CD14-positive monocyte (primary cell): ENCODE measurements around the gene KRT13. TPM values are rescaled to one million over a fixed set of nuclear protein-coding genes. Genes with fewer than 3 reads are reported as not detected.

Experiments used
- DNase-seq, 3 donors: peaks; one replicate each; pipeline ENCODE4 v3.0.0-alpha.2; 2011 to 2022
- H2AFZ ChIP-seq: 2 replicates; pipeline ENCODE4 v1.6.0; 2012; ENCODE audit warnings: mild to moderate bottlenecking, low read depth, low read length, inconsistent platforms; ENCODE audit not compliant: insufficient read depth, poor library complexity, severe bottlenecking
- H3K27ac ChIP-seq, 2 donors: 1 replicate in 1 of 2; 2 replicates in 1 of 2; pipeline ENCODE4 v1.5.1; 2012 to 2013; ENCODE audit warnings: low read length in 2 of 2, control low read depth in 1 of 2, inconsistent platforms in 1 of 2, low read depth in 1 of 2, mild to moderate bottlenecking in 1 of 2
- H3K27me3 ChIP-seq, 2 donors: one replicate each; pipeline versions ENCODE4 v1.6.0 to v1.6.1; 2011 to 2013; ENCODE audit warnings: low read length in 2 of 2; ENCODE audit not compliant: control insufficient read depth in 2 of 2, insufficient read depth in 2 of 2
- H3K36me3 ChIP-seq, 2 donors: replicated peaks in 1 of 2; 1 replicate in 1 of 2; 2 replicates in 1 of 2; pipeline versions ENCODE4 v1.5.1 to v1.6.1; 2012 to 2013; ENCODE audit warnings: low read length in 2 of 2, control low read depth in 1 of 2, inconsistent platforms in 1 of 2, mild to moderate bottlenecking in 1 of 2; ENCODE audit not compliant: insufficient read depth in 2 of 2, control insufficient read depth in 1 of 2
- H3K4me1 ChIP-seq, 2 donors: 1 replicate in 1 of 2; 2 replicates in 1 of 2; pipeline versions ENCODE4 v1.5.1 to v1.6.1; 2012 to 2013; ENCODE audit warnings: low read length in 2 of 2, control low read depth in 1 of 2, inconsistent platforms in 1 of 2, mild to moderate bottlenecking in 1 of 2, moderate library complexity in 1 of 2; ENCODE audit not compliant: insufficient read depth in 2 of 2, control insufficient read depth in 1 of 2
- H3K4me2 ChIP-seq: replicated peaks from 2 replicates; pipeline ENCODE3; 2012; ENCODE audit warnings: low read length, moderate library complexity, mild to moderate bottlenecking; ENCODE audit not compliant: poor library complexity, severe bottlenecking; ENCODE audit errors: extremely low read depth
- H3K4me3 ChIP-seq, 3 experiments: fragments of 200-600 bp in 1 of 3; sonication (generic) in 1 of 3; replicated peaks in 1 of 3; 1 replicate in 2 of 3; 2 replicates in 1 of 3; pipeline ENCODE4 v1.5.1; 2011 to 2013; ENCODE audit warnings: low read length in 3 of 3, mild to moderate bottlenecking in 3 of 3, control low read depth in 2 of 3, low read depth in 2 of 3, inconsistent platforms in 1 of 3, moderate library complexity in 1 of 3
- H3K79me2 ChIP-seq: 2 replicates; pipeline ENCODE4 v1.6.0; 2012; ENCODE audit warnings: mild to moderate bottlenecking, control low read depth, inconsistent platforms, low read length, moderate library complexity; ENCODE audit not compliant: insufficient read depth
- H3K9ac ChIP-seq: 2 replicates; pipeline ENCODE4 v1.6.0; 2017; ENCODE audit warnings: low read length, mild to moderate bottlenecking; ENCODE audit not compliant: insufficient read depth, poor library complexity, severe bottlenecking
- H3K9me3 ChIP-seq, 2 donors: replicated peaks in 1 of 2; 1 replicate in 1 of 2; 2 replicates in 1 of 2; pipeline versions ENCODE4 v1.5.1 to v1.6.1; 2012 to 2013; ENCODE audit warnings: low read length in 2 of 2, control low read depth in 1 of 2; ENCODE audit not compliant: control insufficient read depth in 1 of 2, insufficient read depth in 1 of 2
- H4K20me1 ChIP-seq: 2 replicates; pipeline ENCODE4 v1.6.0; 2012; ENCODE audit warnings: mild to moderate bottlenecking, low read length, control low read depth, moderate library complexity; ENCODE audit not compliant: insufficient read depth
- H3K27ac Mint-ChIP-seq, 7 donors: one replicate each; pipeline ENCODE4 v1.8.0; 2020; ENCODE audit warnings: mild to moderate bottlenecking in 7 of 7, mixed read lengths in 7 of 7, moderate library complexity in 6 of 7, inconsistent platforms in 2 of 7
- H3K27me3 Mint-ChIP-seq, 3 donors: one replicate each; pipeline ENCODE4 v1.8.0; 2021 to 2022; ENCODE audit warnings: low read depth in 3 of 3, mild to moderate bottlenecking in 3 of 3, mixed read lengths in 3 of 3, moderate library complexity in 3 of 3, inconsistent platforms in 1 of 3
- H3K36me3 Mint-ChIP-seq, 2 donors: one replicate each; pipeline ENCODE4 v1.8.0; 2020; ENCODE audit warnings: mixed read lengths in 2 of 2, inconsistent platforms in 1 of 2, mild to moderate bottlenecking in 1 of 2
- H3K4me1 Mint-ChIP-seq: one replicate; pipeline ENCODE4 v1.8.0; 2020; ENCODE audit warnings: mild to moderate bottlenecking, mixed read lengths
- H3K4me3 Mint-ChIP-seq, 2 donors: one replicate each; pipeline ENCODE4 v1.8.0; 2020; ENCODE audit warnings: mild to moderate bottlenecking in 2 of 2, mixed read lengths in 2 of 2, moderate library complexity in 1 of 2
- H3K9me3 Mint-ChIP-seq, 7 donors: one replicate each; pipeline ENCODE4 v1.8.0; 2020 to 2022; ENCODE audit warnings: mixed read lengths in 7 of 7, mild to moderate bottlenecking in 6 of 7, moderate library complexity in 6 of 7, inconsistent platforms in 2 of 7
- WGBS: methylation state at CpG from one replicate; pipeline ENCODE4 v1.1.5; 2013; ENCODE audit warnings: missing lambda C conversion rate; ENCODE audit not compliant: insufficient coverage; 5-methylcytosine and 5-hydroxymethylcytosine counted together
- intact Hi-C, 2 donors: fragments of 100-400 bp; cut with micrococcal nuclease; formaldehyde crosslinking; loops; one replicate each; pipeline versions ENCODE4 v1.15.0 to v1.15.1; 2023
- polyA plus RNA-seq, 3 donors: library from polyadenylated mRNA; depleted of rRNA in 1 of 3; unstranded in 2 of 3; stranded (reverse) in 1 of 3; fragments of 300-500 nt in 2 of 3; fragments of >200 nt in 1 of 3; fragmentation: Illumina TruSeq in 2 of 3; gene quantifications; 1 replicate in 2 of 3; 2 replicates in 1 of 3; pipeline ENCODE4 v1.2.3, GENCODE V29; 2012 to 2021
- TF ChIP-seq, protein P1 (sequence below): fragments of 200-600 bp; IDR thresholded peaks from one replicate; pipeline ENCODE4 v1.8.0; 2022; ENCODE audit warnings: antibody characterized with exemption, mild to moderate bottlenecking

The KRT13 gene
- polyA plus RNA-seq, 3 donors: not detected

DNA sequence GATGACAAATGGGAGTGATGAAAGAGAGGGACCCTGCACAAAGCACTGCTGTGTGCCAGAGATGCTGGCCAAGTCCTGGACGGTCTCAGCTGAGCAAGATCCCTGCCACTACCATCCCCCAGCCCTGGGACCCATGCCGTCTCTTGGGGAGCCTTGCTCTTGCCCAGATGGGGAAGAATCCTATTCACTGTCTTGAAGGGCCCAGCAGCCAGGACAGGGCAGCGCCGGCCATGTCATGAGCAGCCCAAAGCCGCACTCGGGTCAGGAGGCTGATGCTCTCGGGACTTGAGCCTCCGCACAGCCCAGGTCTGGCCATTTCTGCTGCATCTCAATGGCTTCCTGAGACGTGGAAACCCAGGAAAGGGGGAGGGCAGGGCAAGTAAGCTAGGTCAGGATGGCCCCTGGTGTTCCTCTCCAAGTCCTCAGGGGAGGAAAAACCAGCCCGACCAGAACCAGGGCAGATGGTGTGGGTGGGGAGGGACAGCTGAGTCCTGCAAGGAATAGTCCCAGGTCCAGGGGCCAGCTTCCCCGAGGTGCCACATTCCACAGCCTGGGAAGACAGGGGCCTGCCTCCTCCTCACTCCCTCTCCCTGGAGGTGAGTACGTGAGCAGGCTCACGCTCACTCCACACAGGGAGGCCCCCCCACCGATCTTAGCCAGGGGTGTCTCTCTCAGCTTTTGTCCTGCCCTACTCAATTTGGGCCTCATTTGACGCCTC lies 30.5 kb upstream of the KRT13 start:
- 77% methylated on average over 13 of the region's 15 CpGs for WGBS
- Histone ChIP-seq H4K20me1 (no peaks in the 10 kb centered on the region), H2AFZ (no peak overlapping the region), H3K9me3 (no peaks in the 10 kb centered on the region), H3K4me2 (no peak overlapping the region), H3K36me3 (no peaks in the 10 kb centered on the region), H3K27ac (no peak overlapping the region), H3K79me2 (no peaks in the 10 kb centered on the region), H3K27me3 (peaks cover 3 to 14% of the 10 kb centered on the region in 2 donors), H3K4me3 (no peak overlapping the region), H3K9ac (no peak overlapping the region), H3K4me1 (no peaks in the 10 kb centered on the region)
- Mint-ChIP-seq H3K27ac (no peak overlapping the region), H3K27me3 (peaks cover 20 to 50% (median 34%) of the 10 kb centered on the region in 3 donors), H3K4me3 (no peak overlapping the region), H3K9me3 (peaks cover 0 to 2% (median 0%) of the 10 kb centered on the region in 7 donors), H3K36me3 (no peaks in the 10 kb centered on the region), H3K4me1 (no peaks in the 10 kb centered on the region)
- DNase-seq: no peak
- intact Hi-C loops: no loop called here
- TF ChIP-seq, protein P1, sequence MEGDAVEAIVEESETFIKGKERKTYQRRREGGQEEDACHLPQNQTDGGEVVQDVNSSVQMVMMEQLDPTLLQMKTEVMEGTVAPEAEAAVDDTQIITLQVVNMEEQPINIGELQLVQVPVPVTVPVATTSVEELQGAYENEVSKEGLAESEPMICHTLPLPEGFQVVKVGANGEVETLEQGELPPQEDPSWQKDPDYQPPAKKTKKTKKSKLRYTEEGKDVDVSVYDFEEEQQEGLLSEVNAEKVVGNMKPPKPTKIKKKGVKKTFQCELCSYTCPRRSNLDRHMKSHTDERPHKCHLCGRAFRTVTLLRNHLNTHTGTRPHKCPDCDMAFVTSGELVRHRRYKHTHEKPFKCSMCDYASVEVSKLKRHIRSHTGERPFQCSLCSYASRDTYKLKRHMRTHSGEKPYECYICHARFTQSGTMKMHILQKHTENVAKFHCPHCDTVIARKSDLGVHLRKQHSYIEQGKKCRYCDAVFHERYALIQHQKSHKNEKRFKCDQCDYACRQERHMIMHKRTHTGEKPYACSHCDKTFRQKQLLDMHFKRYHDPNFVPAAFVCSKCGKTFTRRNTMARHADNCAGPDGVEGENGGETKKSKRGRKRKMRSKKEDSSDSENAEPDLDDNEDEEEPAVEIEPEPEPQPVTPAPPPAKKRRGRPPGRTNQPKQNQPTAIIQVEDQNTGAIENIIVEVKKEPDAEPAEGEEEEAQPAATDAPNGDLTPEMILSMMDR: no peak

DNA sequence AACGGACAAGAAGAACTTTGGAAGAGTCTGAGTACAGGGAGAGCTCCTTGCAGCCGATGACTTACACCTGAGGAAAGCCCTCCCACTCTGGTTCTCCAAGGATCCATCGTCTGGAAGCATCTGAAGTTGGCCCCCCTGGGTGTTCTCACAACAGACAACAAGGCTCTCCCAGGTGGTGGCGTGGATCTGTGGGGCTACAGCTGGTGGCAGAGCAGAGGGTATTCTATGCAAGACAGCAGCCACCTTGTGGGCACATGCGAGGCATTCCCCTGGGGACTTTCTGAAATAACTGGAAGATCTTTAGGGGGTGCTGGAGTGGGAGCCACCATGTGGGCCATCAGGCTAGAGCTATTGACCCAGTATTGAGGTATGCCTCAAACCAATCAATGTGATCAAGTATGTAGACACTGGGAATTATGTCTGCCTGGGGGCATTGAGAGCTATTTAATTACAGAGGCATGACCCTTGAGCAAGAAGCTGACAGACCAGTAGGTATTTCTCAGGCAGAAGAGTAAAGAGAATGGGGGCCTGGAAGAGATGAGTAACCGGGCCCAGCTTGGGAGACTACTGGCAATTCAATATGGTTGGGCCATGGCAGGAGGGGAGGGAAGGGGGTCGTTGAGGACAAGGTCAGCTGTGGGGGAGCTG lies 29.6 kb upstream of the KRT13 start:
- Histone ChIP-seq H3K4me2 (no peak overlapping the region), H3K9ac (no peak overlapping the region), H4K20me1 (no peaks in the 10 kb centered on the region), H3K9me3 (no peaks in the 10 kb centered on the region), H3K4me3 (no peak overlapping the region), H3K27me3 (peaks cover 10 to 23% of the 10 kb centered on the region in 2 donors), H3K79me2 (no peaks in the 10 kb centered on the region), H3K27ac (no peak overlapping the region), H2AFZ (no peak overlapping the region), H3K36me3 (no peaks in the 10 kb centered on the region), H3K4me1 (no peaks in the 10 kb centered on the region)
- no peaks in the 10 kb centered on the region for H3K4me1 Mint-ChIP-seq
- H3K27ac Mint-ChIP-seq: peak overlapping the region in 1 of 7 donors; percentile 0
- intact Hi-C loops: no loop called here
- H3K36me3 Mint-ChIP-seq: no peaks in the 10 kb centered on the region
- WGBS: 80% methylated on average over 5 of the region's 7 CpGs
- TF ChIP-seq, protein P1: no peak
- peaks cover 24 to 58% (median 41%) of the 10 kb centered on the region in 3 donors for H3K27me3 Mint-ChIP-seq
- no peak for DNase-seq
- peak overlapping the region in 1 of 2 donors; percentile 21 for H3K4me3 Mint-ChIP-seq
- peaks cover 0 to 2% (median 0%) of the 10 kb centered on the region in 7 donors for H3K9me3 Mint-ChIP-seq
